ENCODE measurements around the gene ARL6IP1. TPM values are rescaled to one million over a fixed set of nuclear protein-coding genes. Genes with fewer than 3 reads are reported as not detected.

Gene ARL6IP1
- total RNA-seq, 4 donors from 2014 or later: 97.6 to 186 (median 124) TPM

- intact Hi-C loops (cut with DNase I; ENCODE audit: low total_unique reads): no loop called here
Observed at GRCh38 chr16:18797746-18798145, 3.6 kb downstream of the ARL6IP1 start.

GRCh38 chr16:18796377-18796776 lies 5.0 kb downstream of the ARL6IP1 start:
- DNase-seq (ENCODE audit: low spot score in 2 of 2): no peak
- TF ChIP-seq POLR2A (IDR thresholded peaks at IDR 0.05) (no peak), CTCF (IDR thresholded peaks at IDR 0.05) (no peak)
- intact Hi-C loops (cut with DNase I; ENCODE audit: low total_unique reads): no loop called here
- H3K4me3 ChIP-seq (ENCODE audit: low read depth, poor library complexity, severe bottlenecking): no peak overlapping the region
- WGBS, 2 donors: 91 to 97% methylated on average over 1 of the region's 1 CpG

More at GRCh38 chr16:18797746-18798145, 3.6 kb downstream of the ARL6IP1 start:
- 58 to 65% methylated on average over 4 of the region's 4 CpGs for WGBS, 2 donors
- H3K4me3 ChIP-seq (ENCODE audit: low read depth, poor library complexity, severe bottlenecking): no peak overlapping the region
- no peak for DNase-seq (ENCODE audit: low spot score in 2 of 2)
- TF ChIP-seq POLR2A (IDR thresholded peaks at IDR 0.05): no peak
- TF ChIP-seq CTCF (IDR thresholded peaks at IDR 0.05): no peak

- intact Hi-C loops (cut with DNase I; ENCODE audit: low total_unique reads): no loop called here
- WGBS, 2 donors: 92 to 93% methylated on average over 11 of the region's 11 CpGs
- no peak for TF ChIP-seq CTCF (IDR thresholded peaks at IDR 0.05)
- no peak for TF ChIP-seq POLR2A (IDR thresholded peaks at IDR 0.05)
- no peak overlapping the region for H3K4me3 ChIP-seq (ENCODE audit: low read depth, poor library complexity, severe bottlenecking)
- no peak for DNase-seq (ENCODE audit: low spot score in 2 of 2)
Observed at GRCh38 chr16:18792836-18793433, 8.4 kb downstream of the ARL6IP1 start.

GRCh38 chr16:18789850-18790706 lies 11.3 kb downstream of the ARL6IP1 start, which contains the start of gene RPS15A:
Gene RPS15A (minus strand): TSS chr16:18790334. CDS start chr16:18789113, 1,221 bp downstream.
- DNase-seq (ENCODE audit: low spot score in 2 of 2): peak; percentile 95 to 98
- no peak for TF ChIP-seq CTCF (IDR thresholded peaks at IDR 0.05)
- TF ChIP-seq POLR2A (IDR thresholded peaks at IDR 0.05): peak in 1 of 2 donors; percentile 25
- intact Hi-C loops (cut with DNase I; ENCODE audit: low total_unique reads): no loop called here
- H3K4me3 ChIP-seq (ENCODE audit: low read depth, poor library complexity, severe bottlenecking): peak within 1 kb of the TSS; percentile 93
- WGBS, 2 donors: 1 to 3% methylated on average over 44 to 53 of the region's 60 CpGs

GRCh38 chr16:18789515-18789849 lies 11.9 kb downstream of the ARL6IP1 start:
- intact Hi-C loops (cut with DNase I; ENCODE audit: low total_unique reads): no loop called here
- TF ChIP-seq POLR2A (IDR thresholded peaks at IDR 0.05): no peak
- TF ChIP-seq CTCF (IDR thresholded peaks at IDR 0.05): no peak
- 0 to 2% methylated on average over 5 of the region's 5 CpGs for WGBS, 2 donors
- no peak for DNase-seq (ENCODE audit: low spot score in 2 of 2)
- peak overlapping the region; percentile 93 for H3K4me3 ChIP-seq (ENCODE audit: low read depth, poor library complexity, severe bottlenecking)

Data from lower leg skin (tissue), 4 donors.